ENCODE results near the gene GLYATL3. TPM values are rescaled to one million over a fixed set of nuclear protein-coding genes. Genes with fewer than 3 reads are reported as not detected.
A peak's percentile ranks its signal among the peaks of the same experiment; 100 is the strongest.
"Not testable (repeated sequence)": the region's sequence is repeated elsewhere in the genome, so short reads cannot be mapped to it uniquely, and the experiment has no call there.

GLYATL3 gene
- not detected for polyA plus RNA-seq

DNA sequence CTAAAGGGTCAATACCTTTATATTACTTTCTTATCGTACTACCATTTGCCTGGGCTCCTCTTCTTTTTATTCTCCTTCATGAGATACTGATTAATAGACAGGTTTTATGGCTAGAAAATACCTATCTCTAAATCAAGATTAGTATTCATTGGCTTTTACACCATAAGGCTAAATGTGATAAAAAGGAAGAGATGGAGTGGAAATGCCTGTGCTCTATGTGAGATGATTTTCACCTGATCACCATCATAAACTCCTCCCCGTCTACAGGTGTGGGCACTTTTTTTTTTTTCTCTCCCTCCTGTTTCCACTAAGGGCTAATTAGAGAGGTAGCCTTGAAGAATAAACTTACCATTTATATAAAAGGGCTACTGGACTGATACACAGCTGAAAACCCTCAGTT lies at the start of gene GLYATL3:
TSS of gene GLYATL3 (plus strand) at position 301 of the 400 bp plus-strand sequence. CDS start 12,068 bp downstream, outside the sequence.
- H3K27ac ChIP-seq (ENCODE audit: low read depth, low read length) = no peak within 1 kb of the TSS
- WGBS, 3 donors = 43 to 78% (median 69%) methylated on average over 2 of the region's 2 CpGs

DNA sequence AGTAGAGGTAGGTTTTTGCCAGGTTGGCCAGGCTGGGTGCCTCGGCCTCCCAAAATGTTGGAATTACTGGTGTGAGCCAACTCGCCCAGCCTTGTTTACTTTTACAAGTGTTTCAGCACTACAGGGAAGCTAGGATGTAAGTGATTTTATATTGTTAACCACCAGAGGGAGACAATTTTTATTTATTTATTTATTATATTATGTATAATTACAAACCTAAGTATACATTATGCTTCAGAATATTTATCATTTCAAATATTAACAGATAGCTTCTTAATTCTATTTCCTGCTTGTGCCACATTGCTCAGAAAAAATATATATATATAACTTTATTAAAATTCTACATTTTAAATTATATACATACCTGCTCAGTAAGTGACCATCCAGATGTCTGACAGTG lies 46.5 kb upstream of the GLYATL3 start:
- no peak overlapping the region for H3K27ac ChIP-seq (ENCODE audit: low read depth, low read length)
- 72 to 97% (median 86%) methylated on average over 2 of the region's 2 CpGs for WGBS, 3 donors

DNA sequence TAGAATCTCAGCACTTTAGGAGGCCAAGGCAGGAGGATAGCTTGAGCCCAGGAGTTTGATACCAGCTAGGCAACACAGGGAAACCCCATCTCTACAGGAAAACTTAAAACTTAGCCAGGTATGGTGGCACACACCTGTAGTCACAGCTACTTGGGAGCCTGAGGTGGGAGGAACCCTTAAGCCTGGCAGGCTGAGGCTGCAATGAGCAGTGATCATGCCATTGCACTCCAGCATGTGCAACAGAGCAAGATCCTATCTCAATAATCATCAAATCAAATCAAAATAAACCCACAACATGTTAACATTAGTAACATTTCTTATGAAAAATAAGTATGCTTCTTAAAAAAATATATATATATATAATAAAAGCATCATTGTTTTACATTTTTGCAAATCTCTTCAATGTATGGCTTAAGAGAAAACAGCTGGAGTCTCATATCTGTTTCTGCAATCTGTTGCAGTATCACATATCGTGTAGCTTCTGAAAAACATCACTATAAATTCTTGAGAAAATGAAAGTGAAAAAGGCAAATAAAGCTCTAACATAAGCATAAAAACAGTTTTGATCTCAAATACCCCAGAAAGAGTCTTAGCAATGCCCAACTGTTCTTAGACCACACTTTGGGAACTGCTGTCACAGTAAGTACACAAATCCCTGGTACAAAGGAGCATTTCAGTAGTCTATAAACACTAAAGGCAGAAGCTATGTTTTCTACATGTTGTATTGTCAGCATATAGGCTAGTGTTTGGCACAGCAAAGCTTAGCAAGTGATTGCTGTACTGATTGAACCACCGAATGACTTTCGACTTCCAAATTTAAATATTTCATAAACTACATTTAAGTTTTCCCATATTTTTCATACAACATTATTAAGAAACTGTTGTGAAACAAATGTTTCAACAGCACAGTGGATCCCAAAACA lies 44.7 kb upstream of the GLYATL3 start:
- whole genome bisulfite sequencing, 3 donors = 86 to 94% (median 93%) methylated on average over 3 of the region's 3 CpGs
- no peak overlapping the region for H3K27ac ChIP-seq (ENCODE audit: low read depth, low read length)

DNA sequence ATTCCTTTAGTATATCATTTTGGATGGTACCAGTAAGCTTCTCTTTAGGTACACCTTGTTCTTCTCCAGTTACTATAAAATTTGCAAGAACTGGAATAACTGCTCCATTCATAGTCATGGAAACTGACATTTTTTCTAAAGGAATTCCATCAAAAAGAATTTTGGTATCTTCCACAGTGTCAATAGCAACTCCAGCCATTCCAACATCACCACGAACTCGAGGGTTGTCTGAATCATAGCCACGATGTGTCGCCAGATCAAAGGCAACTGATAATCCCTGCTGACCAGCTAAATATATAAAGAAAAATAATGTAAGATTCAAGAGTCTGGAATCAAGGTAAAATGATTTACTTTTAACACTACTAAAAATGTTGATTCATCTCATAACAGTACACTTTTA lies 42.0 kb upstream of the GLYATL3 start:
- H3K27ac ChIP-seq (ENCODE audit: low read depth, low read length) = no peak overlapping the region
- WGBS, 3 donors = 68 to 89% (median 88%) methylated on average over 4 of the region's 4 CpGs

DNA sequence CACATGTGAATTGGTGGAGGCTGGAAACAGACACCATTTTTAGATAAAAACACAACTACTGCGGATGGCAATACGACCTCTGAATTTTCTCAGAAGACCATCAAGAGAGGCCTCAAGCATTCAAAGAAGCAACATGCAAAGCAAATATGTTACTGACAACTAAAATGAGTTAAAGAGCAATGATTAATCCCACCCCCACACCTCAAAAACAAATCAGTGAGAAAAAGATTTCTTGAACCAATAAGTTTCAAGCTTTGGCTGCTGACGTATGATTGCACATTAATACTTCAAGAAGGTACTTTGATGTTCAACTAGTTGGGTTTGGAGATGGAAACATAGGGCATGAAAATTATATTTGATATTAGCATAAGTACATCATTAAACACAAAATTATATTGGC lies 37.7 kb upstream of the GLYATL3 start:
- WGBS, 3 donors = 17 to 33% (median 30%) methylated on average over 3 of the region's 3 CpGs
- no peak overlapping the region for H3K27ac ChIP-seq (ENCODE audit: low read depth, low read length)

DNA sequence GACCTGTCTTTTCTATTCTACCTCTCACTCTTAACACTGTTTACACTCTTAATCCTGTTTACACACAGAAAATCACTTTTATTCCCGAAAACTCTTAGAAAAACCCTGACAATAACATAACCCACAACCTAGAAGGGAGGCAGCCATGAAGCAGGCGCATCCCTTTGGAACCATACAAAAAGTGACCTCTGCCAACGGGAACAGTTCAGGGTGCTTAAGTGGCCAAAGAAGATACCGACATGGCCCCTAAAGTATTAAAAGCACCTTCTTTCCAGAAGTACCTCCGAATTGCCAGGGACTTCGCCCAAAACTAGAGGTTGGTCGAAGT lies 37.2 kb upstream of the GLYATL3 start:
- WGBS, 3 donors = 1 to 2% (median 2%) methylated on average over 7 of the region's 7 CpGs
- H3K27ac ChIP-seq (ENCODE audit: low read depth, low read length) = peak overlapping the region; percentile 21

DNA sequence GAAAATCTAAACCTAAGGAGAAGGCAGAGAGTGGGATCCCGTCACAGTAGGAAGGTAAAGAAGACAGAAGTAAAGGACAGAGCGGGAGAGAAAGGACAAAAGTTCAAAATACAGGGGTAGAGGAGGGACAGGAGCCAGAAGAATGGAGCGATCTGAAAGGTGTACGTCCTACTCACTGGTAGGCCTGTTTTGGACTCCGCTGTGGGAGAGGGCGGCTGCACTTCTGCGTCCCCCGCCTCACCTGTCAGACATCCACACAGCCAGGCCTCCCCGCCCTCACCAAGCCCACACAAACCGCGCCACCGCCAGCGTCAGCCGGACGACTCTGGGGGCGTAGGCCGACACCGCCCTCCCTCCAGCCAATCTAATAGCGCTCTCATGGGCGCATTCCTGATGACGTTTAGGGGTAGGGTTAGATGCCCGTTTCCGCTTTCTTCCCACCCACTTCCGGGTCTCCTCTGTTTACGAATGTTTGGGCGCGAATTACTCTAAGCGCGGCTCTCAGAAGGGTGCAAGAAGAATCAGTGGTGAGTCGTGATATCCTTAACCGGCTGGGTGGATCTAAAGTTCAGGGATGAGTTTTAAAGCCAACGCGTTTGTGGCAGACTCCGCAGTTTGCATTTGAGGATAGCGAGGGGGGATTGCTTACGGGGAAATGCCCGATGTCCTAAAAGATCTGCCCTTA lies 36.7 kb upstream of the GLYATL3 start, which contains the start of the genes CENPQ and MMUT:
TSS of gene CENPQ (plus strand) at position 444 of the 685 bp plus-strand sequence. CDS start 6,807 bp downstream, outside the sequence.
TSS of gene MMUT (minus strand) at position 327 of the 685 bp plus-strand sequence. CDS start 3,787 bp downstream, outside the sequence.
- peak within 1 kb of the TSS; percentile 21 for H3K27ac ChIP-seq (ENCODE audit: low read depth, low read length)
- 0 to 1% (median 0%) methylated on average over 37 of the region's 37 CpGs for WGBS, 3 donors

DNA sequence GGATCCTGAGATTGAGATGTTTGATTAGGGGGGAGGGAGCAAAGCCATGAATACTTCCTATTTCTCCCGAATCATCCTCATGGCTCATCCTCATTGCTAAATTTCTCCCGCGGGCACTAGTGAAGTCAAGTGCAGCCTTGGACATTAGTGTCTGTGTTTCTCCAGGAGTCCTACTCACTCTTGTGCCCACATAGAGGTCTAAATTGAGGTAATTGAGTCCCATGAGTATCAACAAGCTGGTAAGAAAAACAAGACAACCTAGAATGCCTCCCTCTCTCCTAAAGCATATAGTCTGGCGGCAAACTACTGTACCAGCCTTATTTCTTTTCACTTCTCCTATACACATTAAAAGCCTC lies 36.1 kb upstream of the GLYATL3 start:
- H3K27ac ChIP-seq (ENCODE audit: low read depth, low read length) = no peak overlapping the region
- 0 to 1% (median 0%) methylated on average over 4 of the region's 4 CpGs for WGBS, 3 donors

DNA sequence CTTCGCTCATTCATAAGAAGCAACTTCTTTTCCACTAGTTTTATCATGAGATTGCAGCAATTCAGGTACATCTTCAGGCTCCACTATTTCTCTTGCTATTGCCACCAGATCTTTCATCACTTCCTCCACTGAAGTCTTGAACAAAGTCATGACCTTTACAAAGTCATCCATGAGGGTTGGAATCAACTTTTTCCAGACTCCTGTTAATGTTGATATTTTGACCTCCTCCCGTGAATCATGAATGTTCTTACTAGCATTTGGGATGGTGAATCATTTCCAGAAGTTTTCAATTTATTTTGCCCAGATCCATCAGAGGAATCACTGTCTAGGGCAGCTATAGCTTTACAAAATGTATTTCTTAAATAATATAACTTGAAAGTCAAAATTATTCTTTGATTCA lies 35.0 kb upstream of the GLYATL3 start:
- WGBS, 3 donors = 96 to 97% (median 96%) methylated on average over 2 of the region's 2 CpGs
- no peak overlapping the region for H3K27ac ChIP-seq (ENCODE audit: low read depth, low read length)

DNA sequence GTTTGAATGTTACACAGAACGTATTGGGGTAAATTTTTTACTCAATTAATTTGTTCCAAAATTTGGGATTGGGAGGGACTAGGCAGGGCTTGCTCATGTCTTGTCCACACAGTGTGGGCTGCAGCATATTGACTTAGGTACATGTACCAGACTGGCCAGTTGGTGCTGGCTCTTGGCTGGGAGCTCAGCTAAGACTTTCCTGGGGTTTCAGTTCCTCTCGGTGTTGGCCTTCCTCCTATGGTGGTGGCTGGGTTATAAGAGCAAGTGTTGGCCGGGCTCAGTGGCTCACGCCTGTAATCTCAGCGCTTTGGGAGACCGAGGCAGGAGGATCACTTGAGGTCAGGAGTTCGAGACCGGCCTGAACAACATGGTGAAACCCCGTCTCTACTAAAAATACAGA lies 31.7 kb upstream of the GLYATL3 start:
- no peak overlapping the region for H3K27ac ChIP-seq (ENCODE audit: low read depth, low read length)
- WGBS, 3 donors = 97 to 98% (median 97%) methylated on average over 9 of the region's 9 CpGs

DNA sequence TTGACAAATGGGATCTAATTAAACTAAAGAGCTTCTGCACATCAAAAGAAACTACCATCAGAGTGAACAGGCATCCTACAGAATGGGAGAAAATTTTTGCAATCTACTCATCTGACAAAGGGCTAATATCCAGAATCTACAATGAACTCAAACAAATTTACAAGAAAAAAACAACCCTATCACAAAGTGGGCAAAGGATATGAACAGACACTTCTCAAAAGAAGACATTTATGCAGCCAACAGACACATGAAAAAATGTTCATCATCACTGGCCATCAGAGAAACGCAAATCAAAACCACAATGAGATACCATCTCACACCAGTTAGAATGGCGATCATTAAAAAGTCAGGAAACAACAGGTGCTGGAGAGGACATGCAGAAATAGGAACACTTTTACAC lies 23.2 kb upstream of the GLYATL3 start:
- WGBS, 3 donors = 89 to 91% (median 90%) methylated on average over 2 of the region's 2 CpGs
- H3K27ac ChIP-seq (ENCODE audit: low read depth, low read length) = not testable (repeated sequence)

DNA sequence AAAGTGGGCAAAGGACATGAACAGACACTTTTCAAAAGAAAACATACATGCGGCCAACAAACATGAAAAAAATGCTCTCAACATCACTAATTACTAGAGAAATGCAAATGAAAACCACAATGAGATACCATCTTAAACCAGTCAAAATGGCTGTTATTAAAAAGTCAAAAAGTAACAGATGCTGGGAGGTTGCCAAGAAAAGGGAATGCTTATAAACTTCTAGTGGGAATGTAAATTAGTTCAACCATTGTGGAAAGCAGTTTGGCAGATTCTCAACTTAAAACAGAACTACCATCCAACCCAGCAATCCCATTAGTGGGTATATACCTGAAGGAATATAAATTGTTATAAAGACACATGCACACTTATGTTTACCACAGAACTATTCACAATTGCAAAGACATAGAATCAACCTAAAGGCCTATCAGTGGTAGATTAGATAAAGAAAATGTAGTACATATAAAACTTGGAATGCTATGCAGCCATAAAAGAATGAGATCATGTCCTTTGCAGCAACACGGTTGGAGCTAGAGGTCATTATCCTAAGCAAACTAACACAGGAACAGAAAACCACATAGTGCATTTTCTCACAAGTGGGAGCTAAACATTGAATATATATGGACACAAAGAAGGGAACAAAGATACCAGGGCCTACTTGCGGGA lies 20.3 kb upstream of the GLYATL3 start:
- no peak overlapping the region for H3K27ac ChIP-seq (ENCODE audit: low read depth, low read length)
- WGBS, 3 donors = 79 to 96% (median 88%) methylated on average over 3 of the region's 3 CpGs

DNA sequence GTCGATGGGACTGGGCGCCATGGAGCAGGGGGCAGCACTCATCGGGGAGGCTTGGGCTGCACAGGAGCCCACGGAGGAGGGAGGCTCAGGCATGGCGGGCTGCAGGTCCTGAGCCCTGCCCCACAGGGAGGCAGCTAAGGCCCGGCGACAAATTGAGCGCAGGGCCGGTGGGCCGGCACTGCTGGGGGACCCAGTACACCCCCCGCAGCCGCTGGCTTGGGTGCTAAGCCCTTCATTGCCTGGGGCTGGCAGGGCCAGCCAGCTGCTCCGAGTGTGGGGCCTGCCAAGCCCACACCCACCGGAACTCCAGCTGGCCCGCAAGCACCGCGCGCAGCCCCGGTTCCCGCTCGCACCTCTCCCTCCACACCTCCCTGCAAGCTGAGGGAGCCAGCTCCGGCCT lies 17.9 kb upstream of the GLYATL3 start:
- H3K27ac ChIP-seq (ENCODE audit: low read depth, low read length) = not testable (repeated sequence)
- 98 to 100% (median 99%) methylated on average over 14 to 22 of the region's 22 CpGs for WGBS, 3 donors

DNA sequence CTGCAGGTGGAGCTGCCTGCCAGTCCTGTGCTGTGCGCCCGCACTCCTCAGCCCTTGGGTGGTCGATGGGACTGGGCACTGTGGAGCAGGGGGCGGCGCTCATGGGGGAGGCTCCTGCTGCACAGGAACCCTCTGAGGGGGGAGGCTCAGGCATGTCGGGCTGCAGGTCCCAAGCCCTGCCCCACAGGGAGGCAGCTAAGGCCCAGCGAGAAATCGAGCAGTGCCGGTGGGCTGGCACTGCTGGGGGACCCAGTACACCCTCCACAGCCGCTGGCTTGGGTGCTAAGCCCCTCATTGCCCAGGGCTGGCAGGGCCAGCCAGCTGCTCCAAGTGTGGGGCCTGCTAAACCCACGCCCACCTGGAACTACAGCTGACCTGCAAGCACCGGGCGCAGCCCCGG lies 16.3 kb upstream of the GLYATL3 start:
- H3K27ac ChIP-seq (ENCODE audit: low read depth, low read length) = not testable (repeated sequence)
- WGBS, 3 donors = 95 to 96% (median 96%) methylated on average over 14 of the region's 14 CpGs

DNA sequence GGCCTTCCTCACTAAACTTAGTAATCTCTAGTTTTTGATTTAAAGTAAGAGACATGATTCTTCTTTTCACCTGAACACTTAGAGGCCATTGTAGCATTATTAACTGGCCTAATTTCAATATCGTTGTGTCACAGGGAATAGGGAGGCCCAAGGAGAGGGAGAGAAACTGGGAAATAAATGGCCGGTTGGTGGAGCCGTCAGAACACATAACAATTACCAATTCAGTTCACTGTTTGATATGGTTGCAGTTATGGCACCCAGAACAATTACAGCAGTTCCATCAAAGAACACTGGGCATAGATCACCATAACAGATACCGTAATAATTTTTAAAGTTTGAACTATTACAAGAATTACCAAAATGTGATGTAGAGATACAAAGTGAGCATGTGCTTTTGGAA lies 9.1 kb upstream of the GLYATL3 start:
- H3K27ac ChIP-seq (ENCODE audit: low read depth, low read length) = no peak overlapping the region
- 93 to 96% (median 96%) methylated on average over 4 of the region's 4 CpGs for WGBS, 3 donors

DNA sequence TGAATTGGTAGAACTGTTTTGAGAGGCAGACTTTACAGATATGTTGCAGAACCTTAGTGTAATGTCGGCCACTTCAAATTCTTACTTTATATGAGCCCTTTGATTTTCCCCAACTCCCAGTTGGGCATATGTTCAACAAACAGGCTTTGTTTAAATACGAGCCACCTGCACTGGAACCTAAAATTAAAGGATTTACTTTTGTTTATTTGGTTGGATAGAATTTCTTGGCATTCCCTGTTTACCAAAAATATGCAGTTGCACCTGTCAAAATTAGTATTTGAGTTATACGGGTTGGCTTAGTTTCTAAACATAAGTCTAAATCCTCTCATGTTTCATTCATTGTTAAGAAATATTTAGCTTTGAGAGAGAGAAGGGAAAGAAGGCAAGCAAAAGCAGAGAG lies 2.4 kb upstream of the GLYATL3 start:
- no peak overlapping the region for H3K27ac ChIP-seq (ENCODE audit: low read depth, low read length)
- 59 to 86% (median 82%) methylated on average over 3 of the region's 3 CpGs for WGBS, 3 donors

DNA sequence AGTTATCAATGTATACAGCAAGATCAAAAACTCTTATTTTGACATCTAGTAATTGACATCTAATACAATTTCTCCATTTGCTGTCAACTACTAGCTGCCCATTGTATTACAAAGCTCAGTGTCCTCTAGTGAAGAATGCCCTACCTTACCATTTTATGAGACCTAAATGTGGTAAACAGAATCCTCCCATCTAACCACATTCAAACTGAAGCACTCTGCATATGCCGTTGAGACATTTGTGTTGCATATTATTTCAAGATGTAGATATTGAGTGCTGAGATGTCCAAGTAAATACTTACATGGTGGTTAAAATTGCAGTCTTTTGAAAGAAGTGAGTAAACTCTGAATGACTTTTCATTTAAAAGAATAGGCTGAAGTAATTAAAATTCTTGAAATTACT lies 597 bp upstream of the GLYATL3 start:
- WGBS, 3 donors = 80 to 92% (median 85%) methylated on average over 1 of the region's 1 CpG
- no peak overlapping the region for H3K27ac ChIP-seq (ENCODE audit: low read depth, low read length)

DNA sequence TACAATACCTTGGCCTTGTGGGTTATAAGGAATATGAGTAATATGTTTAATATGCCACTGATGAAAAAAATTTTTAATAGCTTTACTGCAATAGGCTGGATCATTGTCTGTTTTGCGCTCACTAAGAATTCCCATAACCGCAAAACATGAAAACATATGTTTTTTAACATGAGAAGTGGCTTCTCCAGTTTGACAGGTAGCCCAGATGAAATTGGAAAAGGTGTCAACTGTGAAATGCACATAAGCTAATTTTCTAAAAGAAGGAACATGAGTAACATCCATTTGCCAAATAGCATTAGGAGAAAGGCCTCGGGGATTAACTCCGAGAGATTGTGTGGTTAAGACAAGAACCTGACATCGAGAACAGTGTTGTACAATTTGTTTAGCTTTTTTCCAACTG lies 4.9 kb downstream of the GLYATL3 start:
- 72 to 91% (median 90%) methylated on average over 5 of the region's 5 CpGs for WGBS, 3 donors
- no peak overlapping the region for H3K27ac ChIP-seq (ENCODE audit: low read depth, low read length)

DNA sequence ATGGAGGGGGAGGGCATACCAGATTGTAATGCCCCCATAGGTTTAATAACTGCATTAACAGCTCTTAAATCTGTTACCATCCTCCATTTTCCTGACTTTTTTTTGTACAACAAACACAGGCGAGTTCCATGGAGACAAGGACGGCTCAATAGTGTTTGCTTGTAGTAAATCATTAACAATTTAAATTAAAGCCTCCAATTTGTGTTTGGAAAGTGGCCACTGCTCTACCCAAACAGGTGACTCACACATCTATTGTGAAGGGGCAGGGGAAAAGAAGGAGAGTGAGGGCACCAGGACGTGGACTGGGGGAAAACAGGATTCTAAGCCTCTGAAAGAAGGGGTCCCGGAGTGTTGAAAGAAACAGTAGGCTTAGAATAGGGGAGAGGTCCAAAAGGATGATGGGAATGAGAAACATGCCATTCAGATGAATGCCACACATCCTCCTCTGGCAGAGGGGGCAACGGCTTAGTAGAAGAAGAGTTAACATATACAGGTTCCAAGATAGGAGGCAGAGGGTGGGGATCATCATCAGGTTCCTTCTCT lies 6.9 kb downstream of the GLYATL3 start:
- H3K27ac ChIP-seq (ENCODE audit: low read depth, low read length) = no peak overlapping the region
- WGBS, 3 donors = 51 to 86% (median 83%) methylated on average over 5 of the region's 5 CpGs

All from adipose tissue (tissue), 3 donors.